Fibroblast of lung (primary cell): ENCODE measurements around the gene CYP2C9. TPM values are rescaled to one million over a fixed set of nuclear protein-coding genes. Genes with fewer than 3 reads are reported as not detected.
"Not testable (repeated sequence)": the region's sequence is repeated elsewhere in the genome, so short reads cannot be mapped to it uniquely, and the experiment has no call there.

ENCODE experiments used
- DNase-seq, 2 donors: peaks; one replicate each; pipeline versions ENCODE4 v3.0.0 to v3.0.0-alpha.2; 2010; ENCODE audit warnings: low read depth in 2 of 2
- H2AFZ ChIP-seq: 2 replicates; pipeline ENCODE4 v1.5.1; 2012; ENCODE audit warnings: low read length, control low read depth, inconsistent platforms
- H3K27ac ChIP-seq: 2 replicates; pipeline ENCODE4 v1.5.1; 2011; ENCODE audit warnings: low read length, control low read depth; ENCODE audit not compliant: insufficient read depth
- H3K27me3 ChIP-seq: 2 replicates; pipeline ENCODE4 v1.5.1; 2011; ENCODE audit warnings: mild to moderate bottlenecking, low read length; ENCODE audit not compliant: control insufficient read depth, insufficient read depth
- H3K36me3 ChIP-seq: 2 replicates; pipeline ENCODE4 v1.5.1; 2011; ENCODE audit warnings: low read length; ENCODE audit not compliant: control insufficient read depth, insufficient read depth
- H3K4me1 ChIP-seq: 2 replicates; pipeline ENCODE4 v1.5.1; 2011; ENCODE audit warnings: low read length; ENCODE audit not compliant: control insufficient read depth, insufficient read depth; ENCODE audit errors: extremely low read depth
- H3K4me2 ChIP-seq: 2 replicates; pipeline ENCODE4 v1.5.1; 2011; ENCODE audit warnings: low read length, control low read depth; ENCODE audit not compliant: insufficient read depth; ENCODE audit errors: extremely low read depth
- H3K4me3 ChIP-seq, 4 experiments: fragments of 200-600 bp in 1 of 4; sonication (generic) in 1 of 4; replicated peaks in 1 of 4; 2 replicates each; pipeline ENCODE4 v1.5.1; 2011 to 2016; ENCODE audit warnings: low read length in 4 of 4, low read depth in 3 of 4, mild to moderate bottlenecking in 3 of 4, control low read depth in 2 of 4, inconsistent platforms in 1 of 4, mixed read lengths in 1 of 4; ENCODE audit not compliant: insufficient read depth in 1 of 4; ENCODE audit errors: control extremely low read depth in 1 of 4
- H3K79me2 ChIP-seq: 2 replicates; pipeline ENCODE4 v1.5.1; 2012; ENCODE audit warnings: mild to moderate bottlenecking, low read length, inconsistent platforms; ENCODE audit not compliant: control insufficient read depth, insufficient read depth
- H3K9ac ChIP-seq: 2 replicates; pipeline ENCODE4 v1.5.1; 2011; ENCODE audit warnings: mild to moderate bottlenecking, low read length, control low read depth; ENCODE audit not compliant: insufficient read depth
- H3K9me3 ChIP-seq: 2 replicates; pipeline ENCODE4 v1.5.1; 2012; ENCODE audit warnings: low read depth, low read length; ENCODE audit not compliant: control insufficient read depth, insufficient read depth
- H4K20me1 ChIP-seq: 2 replicates; pipeline ENCODE4 v1.5.1; 2011; ENCODE audit warnings: low read length; ENCODE audit not compliant: control insufficient read depth, insufficient read depth; ENCODE audit errors: extremely low read depth
- CTCF ChIP-seq, 2 donors: IDR thresholded peaks in 1 of 2; conservative IDR thresholded peaks in 1 of 2; 1 replicate in 1 of 2; 2 replicates in 1 of 2; pipeline ENCODE4 v1.5.1; 2011 to 2012; ENCODE audit warnings: low read length in 2 of 2, control low read depth in 1 of 2, inconsistent platforms in 1 of 2, low read depth in 1 of 2, mild to moderate bottlenecking in 1 of 2
- EZH2 ChIP-seq: IDR thresholded peaks from 2 replicates; pipeline ENCODE4 v1.5.1; 2012; ENCODE audit warnings: low read length, control low read depth, mild to moderate bottlenecking; ENCODE audit errors: missing control alignments
- polyA plus RNA-seq, 2 donors: library from polyadenylated mRNA; depleted of rRNA in 1 of 2; stranded (reverse) in 1 of 2; unstranded in 1 of 2; fragments of >200 nt; gene quantifications; 2 replicates each; pipeline ENCODE4 v1.2.1, GENCODE V29; 2011 to 2012; ENCODE audit warnings: missing spikeins in 1 of 2
- total RNA-seq: library from RNA; depleted of rRNA; stranded (reverse); fragments of >200 nt; gene quantifications from 2 replicates; pipeline ENCODE4 v1.2.1, GENCODE V29; 2014

The CYP2C9 gene
- total and polyA plus RNA-seq, 2 donors (not counting 1 experiment from before 2014, with no cell fraction given) = not detected

- Histone ChIP-seq H2AFZ (no peak overlapping the region), H3K9ac (no peak overlapping the region), H3K36me3 (no peaks in the 10 kb centered on the region), H3K4me3 (no peak overlapping the region), H3K27me3 (no peaks in the 10 kb centered on the region), H4K20me1 (no peaks in the 10 kb centered on the region), H3K4me2 (no peak overlapping the region), H3K79me2 (no peaks in the 10 kb centered on the region), H3K4me1 (no peaks in the 10 kb centered on the region), H3K9me3 (no peaks in the 10 kb centered on the region), H3K27ac (no peak overlapping the region)
- no peak for DNase-seq
- TF ChIP-seq EZH2 (no peak), CTCF (conservative IDR thresholded peaks at IDR 0.05 in 1 of 2, IDR thresholded peaks at IDR 0.05 in 1 of 2; ENCODE audit: low read depth in 1 of 2, low read length in 2 of 2) (no peak)
Observed at GRCh38 chr10:94916423-94916822, 22.0 kb upstream of the CYP2C9 start.

- DNase-seq = no peak
- Histone ChIP-seq H3K27me3 (no peaks in the 10 kb centered on the region), H3K27ac (no peak overlapping the region), H3K4me3 (no peak overlapping the region), H3K9me3 (no peaks in the 10 kb centered on the region), H3K9ac (no peak overlapping the region), H4K20me1 (no peaks in the 10 kb centered on the region), H3K4me2 (no peak overlapping the region), H2AFZ (no peak overlapping the region), H3K36me3 (no peaks in the 10 kb centered on the region), H3K4me1 (no peaks in the 10 kb centered on the region), H3K79me2 (no peaks in the 10 kb centered on the region)
- no peak for TF ChIP-seq CTCF (conservative IDR thresholded peaks at IDR 0.05 in 1 of 2, IDR thresholded peaks at IDR 0.05 in 1 of 2; ENCODE audit: low read depth in 1 of 2, low read length in 2 of 2)
- no peak for TF ChIP-seq EZH2
Observed at GRCh38 chr10:94936721-94937120, 1.7 kb upstream of the CYP2C9 start.

- H3K9ac ChIP-seq, H3K27ac ChIP-seq, H3K4me2 ChIP-seq, H4K20me1 ChIP-seq, H3K36me3 ChIP-seq, H3K27me3 ChIP-seq, H3K9me3 ChIP-seq, DNase-seq, H3K4me1 ChIP-seq, H2AFZ ChIP-seq, H3K4me3 ChIP-seq, H3K79me2 ChIP-seq: not testable (repeated sequence)
Observed at GRCh38 chr10:94943432-94944103, 5.1 kb downstream of the CYP2C9 start.

GRCh38 chr10:94946181-94946580 is 7.7 kb downstream of the CYP2C9 start:
- not testable (repeated sequence) for H3K36me3 ChIP-seq, H3K9ac ChIP-seq, H3K79me2 ChIP-seq, H3K9me3 ChIP-seq, H3K4me3 ChIP-seq, H3K27me3 ChIP-seq, DNase-seq, H3K4me2 ChIP-seq, H3K4me1 ChIP-seq, H4K20me1 ChIP-seq, H3K27ac ChIP-seq, H2AFZ ChIP-seq
